CD1c-positive myeloid dendritic cell (primary cell): ENCODE measurements around the gene SRGAP2C.
"Not testable (repeated sequence)": the region's sequence is repeated elsewhere in the genome, so short reads cannot be mapped to it uniquely, and the experiment has no call there.

ENCODE experiments used
- DNase-seq: peaks from one replicate; pipeline ENCODE4 v3.0.0-alpha.2; 2016; ENCODE audit errors: extremely low spot score

Gene SRGAP2C

DNA sequence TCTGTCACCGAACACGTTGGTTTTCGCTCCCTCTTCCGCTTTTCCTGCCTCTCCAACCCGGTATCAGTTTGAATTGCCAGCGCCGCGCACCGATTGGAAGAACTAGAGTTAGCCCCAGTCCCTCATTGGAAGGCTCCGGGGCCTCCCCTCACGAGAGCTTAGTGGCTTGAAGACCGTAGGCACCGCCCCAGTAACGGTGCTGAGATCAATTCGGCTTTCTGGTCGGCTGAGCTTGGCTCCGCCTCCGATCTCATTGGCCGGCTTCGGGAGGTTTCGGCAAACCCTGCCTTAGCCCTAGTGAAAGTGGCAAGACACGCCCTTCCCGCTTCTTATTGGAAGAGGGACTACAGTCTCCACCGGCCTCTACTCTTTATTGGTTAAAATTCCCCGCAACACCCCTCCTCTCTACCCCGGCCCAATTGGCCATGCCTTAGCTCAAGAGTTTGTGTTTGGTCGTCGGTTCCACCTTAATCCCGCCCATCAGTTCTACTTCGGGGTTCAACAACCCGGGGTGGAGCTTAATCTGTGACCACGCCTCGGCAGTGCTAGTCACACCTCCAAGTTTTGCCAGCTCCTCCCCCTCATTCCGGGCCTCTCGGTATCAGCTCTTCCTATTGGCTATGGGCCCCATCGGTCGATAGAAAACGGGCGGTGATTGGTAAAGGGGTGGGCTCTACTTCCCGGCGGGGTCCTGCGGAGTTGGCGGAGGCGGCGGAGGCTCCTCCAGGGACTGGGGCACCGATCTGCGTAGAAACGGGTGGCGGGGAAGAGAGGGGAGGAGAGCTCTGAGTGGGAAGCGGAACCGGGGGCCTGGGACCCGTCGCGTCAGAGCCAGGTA lies at the start of gene SRGAP2C, which contains the start of gene FAM72B:
Gene SRGAP2C (plus strand): TSS at position 686 of the 838 bp plus-strand sequence. CDS start 2,472 bp downstream, outside the sequence.
Gene FAM72B (minus strand): TSS at position 51 of the 838 bp plus-strand sequence. CDS start 851 bp downstream, outside the sequence.
- DNase-seq = peak; percentile 97

DNA sequence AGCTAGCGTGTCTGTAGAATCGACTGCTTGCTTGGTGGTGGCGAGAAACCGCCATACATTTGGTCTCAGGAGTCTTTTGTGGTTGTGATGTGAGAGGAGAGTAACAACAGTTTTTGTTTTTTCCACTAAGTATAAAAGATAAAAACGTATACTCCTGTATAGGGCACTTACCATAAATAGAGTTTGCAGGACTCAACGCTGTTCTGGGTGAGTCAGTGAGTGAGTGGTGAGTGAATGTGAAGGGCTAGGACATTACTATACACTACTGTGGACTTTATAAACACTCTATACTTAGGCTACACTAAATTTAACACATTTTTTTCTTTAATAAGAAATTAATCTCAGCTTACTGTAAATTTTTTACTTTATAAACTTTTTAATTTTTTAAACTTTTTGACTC lies 44.4 kb upstream of the SRGAP2C start:
- DNase-seq = not testable (repeated sequence)

DNA sequence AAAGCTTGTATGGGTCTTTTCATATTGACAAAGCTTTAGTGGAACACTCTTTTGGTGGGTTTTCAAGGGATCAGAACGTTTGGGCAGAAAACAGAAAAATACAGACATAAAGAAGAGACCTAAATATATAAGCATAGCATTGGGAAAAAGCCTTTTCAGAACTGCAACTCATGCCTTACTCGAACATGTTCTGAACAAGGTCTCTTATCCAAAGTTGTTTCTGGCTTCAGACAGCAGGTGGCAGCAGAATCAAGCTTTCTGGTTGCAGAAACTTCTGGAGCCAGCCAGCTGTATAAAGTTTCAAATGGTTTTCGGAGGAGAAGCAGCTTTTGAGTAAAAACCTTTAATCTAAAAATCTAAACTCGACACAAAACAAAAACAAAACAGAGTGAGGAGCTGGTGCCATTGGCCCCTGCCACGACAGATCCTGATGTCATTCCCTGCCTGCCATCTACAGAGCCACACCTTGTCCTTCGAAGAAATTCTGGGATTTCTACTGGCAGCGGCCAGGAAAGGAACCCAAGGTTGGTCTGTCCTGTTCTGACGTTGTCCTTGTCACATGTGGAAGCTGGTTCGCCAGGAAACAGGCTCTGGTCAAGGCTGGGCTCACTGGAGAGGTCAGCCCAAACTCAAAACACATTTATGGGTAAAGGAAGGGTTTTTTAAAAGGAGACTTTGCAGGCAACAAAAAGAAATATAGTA lies 36.1 kb upstream of the SRGAP2C start:
- DNase-seq = not testable (repeated sequence)

DNA sequence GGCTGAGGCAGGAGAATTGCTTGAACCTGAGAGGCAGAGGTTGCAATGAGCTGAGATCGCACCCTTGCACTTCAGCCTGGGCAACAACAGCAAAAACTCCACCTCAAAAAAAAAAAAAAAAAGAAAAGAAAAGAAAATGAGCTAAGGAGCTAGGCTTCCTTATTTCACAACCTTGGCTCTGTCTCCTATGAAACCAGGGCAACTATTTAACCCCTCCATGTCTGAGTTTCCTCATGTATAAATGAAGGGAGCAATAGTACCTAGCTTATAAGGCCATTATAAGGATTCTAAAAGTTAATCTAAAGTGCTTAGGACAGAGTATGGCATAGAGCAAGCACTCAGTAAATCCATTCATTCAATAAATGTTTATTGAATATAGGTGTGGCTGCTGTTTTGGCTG lies 33.5 kb upstream of the SRGAP2C start:
- not testable (repeated sequence) for DNase-seq

DNA sequence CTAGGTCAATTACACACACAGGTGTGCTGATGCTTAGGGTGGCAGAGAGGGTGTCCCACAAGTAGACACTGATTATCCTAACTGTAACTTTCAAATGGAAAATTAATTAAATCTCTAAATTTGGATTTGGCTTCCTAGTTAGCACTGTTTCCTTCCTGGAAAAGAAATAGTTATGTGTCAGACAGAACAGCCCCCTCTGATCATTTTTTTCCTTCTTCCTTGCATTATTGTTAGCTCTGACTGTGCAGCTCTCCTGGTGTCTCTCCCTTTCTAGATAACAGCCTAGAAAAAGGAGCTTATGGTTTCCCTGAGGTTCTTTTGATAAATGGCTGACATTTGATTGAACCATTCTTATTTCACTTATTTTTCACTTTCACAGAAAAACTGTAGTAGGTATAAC lies 32.0 kb upstream of the SRGAP2C start:
- not testable (repeated sequence) for DNase-seq

DNA sequence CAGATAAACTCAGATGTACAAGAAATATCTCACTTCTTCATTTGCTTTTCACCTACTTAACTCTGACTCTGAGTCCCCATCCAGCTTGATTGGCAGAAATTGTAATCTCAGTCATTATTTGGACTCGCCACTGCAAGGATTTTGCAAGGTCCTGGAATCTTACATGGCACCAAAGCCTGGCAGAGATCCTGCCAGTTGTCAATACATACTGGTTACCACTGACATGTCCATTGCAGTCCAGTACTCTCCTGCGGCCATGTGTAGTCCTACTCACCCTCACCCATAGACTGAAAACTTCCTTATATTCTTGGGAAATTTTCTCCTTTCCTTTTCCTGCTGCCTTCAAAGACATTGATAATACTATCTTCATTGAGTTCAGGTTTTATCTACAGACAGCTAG lies 30.0 kb upstream of the SRGAP2C start:
- not testable (repeated sequence) for DNase-seq

DNA sequence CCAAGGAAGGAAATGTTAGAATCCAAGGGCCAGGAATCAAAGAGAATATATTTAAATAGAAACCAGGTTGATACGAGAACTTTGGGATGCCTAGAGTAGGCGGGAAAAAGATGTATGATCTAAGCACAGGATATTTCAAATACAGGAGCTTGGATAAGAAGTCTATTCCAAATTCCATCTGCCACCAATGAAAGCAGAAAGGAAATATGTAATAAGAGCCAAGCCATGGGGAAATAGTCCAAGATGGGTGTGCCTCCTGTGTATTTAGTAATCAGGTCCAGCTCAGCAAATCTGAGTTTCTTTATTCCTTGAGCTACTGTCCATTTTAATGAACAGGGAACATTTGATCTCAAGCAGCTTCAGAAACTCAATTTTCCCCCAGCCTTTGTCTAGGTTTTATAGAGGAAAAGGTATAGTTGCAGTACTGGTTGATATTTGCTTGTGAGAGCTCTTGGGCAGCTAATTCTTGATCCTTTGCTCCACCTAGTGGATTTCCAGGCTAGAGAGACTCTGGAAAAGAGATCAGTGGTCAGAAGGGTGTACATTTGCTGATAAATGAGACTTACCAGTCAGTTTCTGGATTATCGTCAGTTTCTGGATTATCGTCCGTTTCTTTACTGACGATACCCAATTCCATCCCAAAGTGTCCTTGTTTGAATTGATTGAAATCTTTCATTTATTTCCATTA lies 29.0 kb upstream of the SRGAP2C start:
- peak; percentile 0 for DNase-seq

DNA sequence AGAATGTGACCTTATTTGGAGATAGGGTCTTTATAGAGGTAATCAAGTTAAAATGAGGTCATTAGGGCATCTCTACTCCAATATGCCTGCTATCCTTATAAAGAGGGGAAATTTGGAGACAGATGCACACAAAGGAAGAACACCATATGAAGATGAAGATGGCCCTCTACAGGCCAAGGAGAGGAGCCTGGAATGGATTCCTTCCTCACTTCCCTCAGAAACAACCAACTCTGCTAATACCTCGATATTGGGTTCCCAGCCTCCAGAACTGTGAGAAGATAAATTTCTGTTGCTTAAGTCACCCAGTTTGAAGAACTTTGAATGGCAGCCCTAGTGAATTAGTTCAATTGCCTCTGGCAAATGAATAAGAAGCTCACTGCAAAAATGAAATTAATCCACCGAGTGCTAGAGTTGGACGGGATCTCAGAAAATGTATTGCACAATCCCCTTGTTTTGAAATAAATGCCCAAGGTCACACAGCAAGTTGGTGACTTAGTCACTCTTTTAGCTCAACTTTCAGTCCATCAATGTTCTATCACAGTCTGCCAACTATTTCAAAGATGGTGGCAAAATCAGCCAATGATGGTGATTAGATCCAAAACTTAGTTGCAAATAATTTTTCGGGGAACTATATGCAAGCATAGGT lies 27.7 kb upstream of the SRGAP2C start:
- DNase-seq = not testable (repeated sequence)

DNA sequence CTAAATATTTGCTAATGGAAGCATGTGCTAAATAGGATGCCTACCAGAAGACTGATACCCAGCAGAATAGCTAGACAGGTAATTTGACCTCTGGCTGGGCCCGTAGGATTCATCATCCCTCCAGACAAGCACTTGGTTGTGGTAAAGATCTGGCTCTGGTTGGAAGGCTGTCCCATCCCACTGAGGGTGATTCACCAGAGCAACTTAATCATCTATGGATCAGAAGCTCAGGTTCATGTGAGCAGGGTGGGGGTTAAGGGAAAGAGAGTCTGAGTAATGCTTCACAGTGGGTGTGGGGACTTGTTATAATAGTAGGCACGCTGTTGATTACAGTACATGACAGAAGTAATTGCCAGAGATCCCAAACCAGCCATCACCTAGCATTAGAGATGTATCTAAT lies 27.2 kb upstream of the SRGAP2C start:
- not testable (repeated sequence) for DNase-seq

DNA sequence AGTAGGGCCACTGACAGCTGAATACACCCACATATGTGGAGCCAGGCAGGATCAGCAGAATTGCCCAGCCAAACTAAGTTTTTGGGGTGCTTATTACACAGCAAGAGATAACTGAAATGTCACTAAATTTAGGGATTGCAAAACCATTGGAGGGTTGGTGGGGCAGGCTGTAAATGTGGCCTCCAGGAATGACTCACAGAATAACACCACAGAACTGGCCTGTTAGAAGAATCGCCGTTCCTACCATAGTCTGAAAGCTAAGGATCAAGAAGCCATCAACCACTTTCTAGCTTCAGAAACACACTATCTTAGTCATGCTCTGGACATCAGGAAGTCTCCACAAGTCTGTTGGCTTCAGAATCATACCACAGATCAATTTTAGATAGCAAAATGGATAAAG lies 24.7 kb upstream of the SRGAP2C start:
- DNase-seq = not testable (repeated sequence)

DNA sequence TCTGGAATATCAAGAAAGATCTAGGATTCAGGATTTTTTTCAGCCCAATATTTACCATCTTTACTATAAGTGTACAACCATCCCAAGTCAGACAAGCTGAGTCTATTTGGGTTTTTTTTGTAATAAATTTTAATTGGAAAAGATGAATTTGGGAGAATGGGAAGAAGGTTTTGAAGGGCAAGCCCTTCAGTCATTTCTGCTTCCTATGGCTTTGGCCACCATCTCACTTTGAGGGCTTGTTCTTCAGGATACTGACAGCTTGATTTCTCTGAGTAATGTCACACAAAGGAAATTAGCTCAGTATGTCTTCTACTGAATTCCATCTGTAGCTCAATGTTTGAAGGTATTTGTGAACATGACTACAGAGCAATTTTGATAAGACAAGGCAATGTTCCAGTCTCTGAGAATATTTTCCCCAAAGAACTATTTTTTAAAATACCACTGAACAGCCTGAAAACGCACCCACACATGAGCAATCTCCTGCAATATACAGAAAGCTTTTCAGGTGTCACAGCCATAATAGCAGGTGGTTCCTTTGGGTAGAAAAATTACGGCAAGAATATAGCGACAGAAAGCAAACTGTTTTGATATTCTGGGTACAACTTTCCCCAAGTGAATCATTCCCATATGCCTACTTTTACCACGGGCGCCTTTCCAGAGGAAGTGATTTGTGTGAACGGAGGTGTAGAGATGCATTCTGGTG lies 23.4 kb upstream of the SRGAP2C start:
- not testable (repeated sequence) for DNase-seq

DNA sequence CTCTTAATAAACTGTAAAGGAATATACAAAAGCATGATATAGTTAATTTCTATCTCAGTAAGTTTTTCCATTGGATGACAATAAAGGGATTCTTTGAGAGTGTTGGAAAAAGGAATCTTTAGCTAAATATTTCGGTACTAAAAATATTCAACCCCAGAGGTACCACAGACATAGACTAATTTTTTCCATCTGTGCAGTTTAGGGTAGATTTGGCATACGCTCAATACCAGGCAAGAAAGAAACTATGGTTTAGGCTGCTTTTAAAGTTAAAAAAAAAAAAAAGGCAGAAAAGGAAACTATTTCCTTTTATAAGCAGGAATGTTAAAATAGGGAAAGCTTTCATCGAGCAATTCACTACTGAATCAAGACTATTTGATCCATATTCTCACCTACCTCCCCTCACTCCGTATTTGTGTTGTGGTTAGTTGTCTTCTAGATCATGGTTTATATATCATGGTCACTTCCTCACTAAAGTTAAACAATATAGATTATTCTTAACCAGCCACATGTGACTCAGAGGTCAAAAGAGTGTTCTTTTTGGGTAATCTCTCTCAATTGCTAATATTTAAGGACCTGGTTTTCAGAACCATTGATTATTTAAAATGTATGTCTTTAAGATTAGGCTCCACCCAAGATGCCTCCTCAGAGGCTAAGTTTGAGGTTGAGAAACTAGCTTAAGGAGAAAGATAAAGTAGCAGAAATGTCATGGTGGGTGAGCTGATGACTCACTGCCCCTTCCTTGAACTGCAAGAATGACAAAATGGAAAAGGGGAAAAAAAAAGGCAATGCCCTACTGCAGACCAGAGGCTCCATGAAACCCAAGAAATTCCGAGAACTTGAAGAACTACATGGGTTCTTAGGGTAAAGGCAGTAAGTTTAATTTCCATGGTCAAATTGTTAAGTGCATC lies 20.7 kb upstream of the SRGAP2C start:
- peak; percentile 1 for DNase-seq

DNA sequence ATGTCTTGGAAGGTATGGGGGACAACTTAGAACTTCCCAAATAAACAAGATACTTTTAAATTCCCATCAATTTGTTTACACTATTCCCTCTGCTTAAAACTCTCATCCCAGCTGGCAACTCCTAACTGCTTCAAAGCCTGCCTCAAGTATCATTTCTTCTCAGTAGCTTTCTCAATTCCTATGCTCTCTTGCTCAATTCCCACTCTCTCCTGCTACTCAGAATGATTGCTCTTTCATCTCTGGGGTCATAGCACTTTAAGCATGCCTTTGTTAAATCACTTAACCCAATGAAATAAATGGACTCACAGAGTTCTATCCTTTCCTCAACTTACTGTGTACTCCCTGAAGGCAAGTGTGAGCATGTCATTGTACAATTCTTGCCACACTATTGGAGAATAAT lies 19.5 kb upstream of the SRGAP2C start:
- DNase-seq = not testable (repeated sequence)

DNA sequence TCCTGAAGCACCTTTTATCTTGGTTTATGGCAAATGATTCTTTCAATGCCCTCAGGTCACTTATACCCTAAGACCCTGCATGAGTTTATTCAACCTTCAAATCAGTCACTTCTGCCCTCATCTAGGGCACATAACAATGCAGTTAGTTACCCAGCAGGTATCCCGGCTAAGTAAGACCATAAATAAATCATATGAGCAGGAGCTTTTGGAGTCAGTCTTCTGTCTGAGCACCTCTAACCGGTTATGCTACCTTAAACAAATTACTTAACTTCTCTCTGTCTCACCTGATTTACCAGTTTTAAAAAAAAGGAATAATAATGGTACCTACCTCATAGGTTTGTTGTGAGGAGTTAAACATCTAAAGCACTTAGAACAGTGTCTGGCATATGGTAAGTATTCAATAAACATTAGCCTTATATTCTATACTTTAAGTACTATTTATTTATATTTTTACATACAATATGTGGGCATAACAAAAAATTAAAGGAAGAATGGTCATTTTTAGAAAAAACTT lies 17.5 kb upstream of the SRGAP2C start:
- not testable (repeated sequence) for DNase-seq

DNA sequence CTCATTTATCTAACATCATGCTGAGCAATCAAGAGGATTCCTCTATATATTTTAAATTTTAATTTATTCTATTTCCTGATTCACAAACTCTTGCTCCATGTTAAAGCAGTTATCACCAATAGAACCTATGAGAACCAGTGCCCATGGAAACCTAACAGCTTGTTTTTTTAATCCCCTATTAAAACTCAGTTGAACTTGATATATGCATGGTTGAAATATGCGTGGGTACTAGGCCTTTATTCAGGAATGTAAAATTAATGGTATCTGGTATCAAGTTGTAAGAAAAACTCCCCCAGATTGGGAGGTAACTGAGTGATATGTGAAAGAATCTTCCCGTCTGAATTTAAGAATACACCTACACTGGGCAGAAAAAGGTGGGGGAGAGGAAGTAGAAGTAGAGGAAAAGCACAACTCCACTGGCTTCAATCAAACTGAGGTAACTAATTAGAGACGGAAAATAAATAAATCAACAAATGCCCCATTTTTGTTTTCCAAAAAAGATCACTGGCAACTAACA lies 16.6 kb upstream of the SRGAP2C start:
- DNase-seq = not testable (repeated sequence)

DNA sequence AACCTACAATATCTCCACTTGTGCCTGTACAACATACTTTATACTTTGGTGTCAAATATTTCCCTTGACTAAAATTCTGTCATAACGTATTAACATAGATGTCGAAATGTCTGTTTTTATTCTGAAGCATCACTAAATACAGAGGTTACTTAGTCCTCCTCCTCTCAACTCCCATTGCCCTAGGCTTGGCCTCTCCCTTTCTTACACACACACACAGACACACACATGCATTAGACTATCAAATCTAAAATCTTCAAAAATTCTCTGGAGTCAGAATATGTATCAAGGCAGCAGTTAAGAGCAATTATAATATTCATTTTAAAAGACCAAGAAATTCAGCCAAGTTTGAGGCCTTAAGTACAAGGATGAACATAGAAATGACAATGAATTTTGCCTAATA lies 8.1 kb upstream of the SRGAP2C start:
- not testable (repeated sequence) for DNase-seq

DNA sequence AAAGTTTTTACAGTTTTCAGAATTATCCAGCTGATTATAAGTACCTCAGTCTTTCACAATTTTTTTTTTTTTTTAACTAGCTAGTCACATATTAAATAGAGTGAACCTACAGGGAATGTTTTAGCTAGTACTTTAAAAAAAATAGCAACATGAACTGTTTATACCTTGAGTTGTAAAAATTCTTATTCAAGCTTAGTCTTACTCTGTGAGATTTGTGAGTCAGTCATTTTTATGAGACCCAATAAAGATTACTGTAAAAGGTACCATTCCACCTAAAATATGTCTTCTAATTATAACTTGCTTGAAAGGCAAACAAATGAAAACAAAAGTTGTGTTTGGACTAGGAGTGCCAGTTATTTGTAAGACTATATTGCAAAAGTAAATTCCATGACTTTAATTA lies 6.6 kb upstream of the SRGAP2C start:
- not testable (repeated sequence) for DNase-seq

DNA sequence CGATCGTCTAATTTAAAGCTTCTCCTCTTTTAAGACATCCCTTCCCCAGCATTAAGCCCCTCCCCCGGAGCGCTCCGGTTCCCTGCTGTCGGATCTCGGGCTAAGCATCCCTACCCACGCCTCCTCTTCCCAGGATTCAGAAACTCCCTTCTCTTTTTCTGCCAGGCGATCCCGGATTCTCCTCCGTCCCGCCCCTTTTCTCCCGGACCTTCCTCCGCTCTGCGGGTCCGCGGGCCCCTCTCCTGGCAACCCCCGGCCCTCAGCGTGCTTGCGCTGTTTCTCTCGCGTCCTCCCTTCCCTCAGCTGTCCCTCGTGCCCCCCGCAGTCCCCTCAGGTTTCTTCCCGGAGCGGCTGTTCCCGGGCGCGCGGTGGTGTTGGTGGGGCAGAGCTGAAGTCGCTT lies 908 bp upstream of the SRGAP2C start:
- not testable (repeated sequence) for DNase-seq

DNA sequence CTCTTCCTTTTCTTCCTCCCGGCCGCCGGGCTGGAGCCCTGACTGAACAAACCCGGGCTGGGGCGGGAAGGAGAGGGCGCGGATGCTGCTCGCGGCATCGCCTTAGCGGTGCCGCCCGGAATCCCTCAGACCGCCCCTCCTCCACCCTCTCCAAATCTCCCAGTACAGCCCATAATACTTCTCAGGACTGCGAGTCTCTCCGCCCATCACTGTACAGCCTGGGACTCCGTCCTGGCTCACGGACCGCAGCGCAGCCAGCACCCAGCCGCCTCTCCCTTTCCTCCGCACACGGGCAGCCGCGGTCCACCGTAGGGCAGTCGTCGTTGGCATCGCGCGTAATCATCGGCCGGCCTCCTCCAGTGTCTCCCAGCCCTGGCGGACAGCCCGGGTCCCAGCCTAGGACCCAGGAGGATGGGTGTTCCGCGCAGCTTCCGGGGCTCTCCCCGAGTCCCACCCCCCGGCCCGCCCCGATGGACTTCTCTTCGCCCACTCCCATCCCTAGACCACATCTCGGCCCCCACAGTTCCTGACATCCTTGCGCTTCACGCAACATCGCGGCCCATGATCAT lies 449 bp downstream of the SRGAP2C start:
- DNase-seq = not testable (repeated sequence)
